T-cell (primary cell): Measurements from ENCODE around the gene GNPAT. TPM values are rescaled to one million over a fixed set of nuclear protein-coding genes. Genes with fewer than 3 reads are reported as not detected.
A peak's percentile ranks its signal among the peaks of the same experiment; 100 is the strongest.

Source experiments
- ATAC-seq, 4 experiments: fragments of 200-7000 bp in 3 of 4; fragments of 150-1000 bp in 1 of 4; cut with Tn5 transposase; replicated peaks in 1 of 4; 1 replicate in 3 of 4; 2 replicates in 1 of 4; pipeline ENCODE4 v1.10.0; 2021; ENCODE audit warnings: moderate library complexity in 3 of 4, mild to moderate bottlenecking in 2 of 4, moderate number of reproducible peaks in 1 of 4
- CTCF ChIA-PET, 2 donors: fragments of 300-600 bp; sonication (Branson Sonifier 250); formaldehyde crosslinking; loops; one replicate each; lab custom pipeline; 2022; ENCODE audit warnings: antibody characterized with exemption in 2 of 2; lab: Charles Lee
- POLR2A ChIA-PET, 2 donors: fragments of 300-600 bp; sonication (Branson Sonifier 250); formaldehyde crosslinking; loops; one replicate each; lab custom pipeline; 2022; ENCODE audit warnings: antibody characterized with exemption in 2 of 2; lab: Charles Lee
- DNase-seq, 35 experiments: peaks; one replicate each; pipeline versions ENCODE4 v3.0.0 to v3.0.0-alpha.2; 2013 to 2023
- H3K27ac ChIP-seq: one replicate; pipeline ENCODE4 v1.5.1; 2013; ENCODE audit warnings: low read length
- H3K27me3 ChIP-seq, 2 experiments: replicated peaks in 1 of 2; 1 replicate in 1 of 2; 2 replicates in 1 of 2; pipeline versions ENCODE4 v1.6.1 to v1.7.0; 2013; ENCODE audit warnings: low read length in 1 of 2, mixed read lengths in 1 of 2; ENCODE audit not compliant: control insufficient read depth in 2 of 2, insufficient read depth in 2 of 2; ENCODE audit errors: extremely low read depth in 1 of 2
- H3K36me3 ChIP-seq, 2 donors: 1 replicate in 1 of 2; 2 replicates in 1 of 2; pipeline versions ENCODE4 v1.6.1 to v1.7.0; 2013; ENCODE audit warnings: low read length in 1 of 2; ENCODE audit not compliant: control insufficient read depth in 2 of 2, insufficient read depth in 1 of 2; ENCODE audit errors: extremely low read depth in 1 of 2
- H3K4me1 ChIP-seq, 2 experiments: 1 replicate in 1 of 2; 2 replicates in 1 of 2; pipeline versions ENCODE4 v1.6.1 to v1.7.0; 2013; ENCODE audit warnings: low read length in 2 of 2, mixed read lengths in 1 of 2; ENCODE audit not compliant: insufficient read depth in 2 of 2, control insufficient read depth in 1 of 2; ENCODE audit errors: extremely low read depth in 1 of 2
- H3K4me3 ChIP-seq, 2 donors: 1 replicate in 1 of 2; 2 replicates in 1 of 2; pipeline versions ENCODE4 v1.5.1 to v1.7.0; 2013; ENCODE audit warnings: mild to moderate bottlenecking in 2 of 2, low read length in 1 of 2, moderate library complexity in 1 of 2; ENCODE audit not compliant: control insufficient read depth in 1 of 2; ENCODE audit errors: extremely low read depth in 1 of 2
- H3K9me3 ChIP-seq: 2 replicates; pipeline ENCODE4 v1.7.0; 2013
- H3K27ac Mint-ChIP-seq, 2 donors: one replicate each; pipeline ENCODE4 v1.8.0; 2020 to 2021; ENCODE audit warnings: mild to moderate bottlenecking in 2 of 2, mixed read lengths in 2 of 2
- H3K27me3 Mint-ChIP-seq, 2 donors: one replicate each; pipeline ENCODE4 v1.8.0; 2021 to 2022; ENCODE audit warnings: mixed read lengths in 2 of 2
- H3K36me3 Mint-ChIP-seq: one replicate; pipeline ENCODE4 v1.8.0; 2021; ENCODE audit warnings: mixed read lengths
- H3K4me1 Mint-ChIP-seq, 3 donors: one replicate each; pipeline ENCODE4 v1.8.0; 2020 to 2022; ENCODE audit warnings: mixed read lengths in 3 of 3, mild to moderate bottlenecking in 1 of 3
- H3K4me3 Mint-ChIP-seq, 3 donors: one replicate each; pipeline ENCODE4 v1.8.0; 2020 to 2022; ENCODE audit warnings: mild to moderate bottlenecking in 3 of 3, mixed read lengths in 3 of 3, moderate library complexity in 3 of 3
- H3K9me3 Mint-ChIP-seq, 3 donors: one replicate each; pipeline ENCODE4 v1.8.0; 2020 to 2022; ENCODE audit warnings: mixed read lengths in 3 of 3
- WGBS: methylation state at CpG from one replicate; pipeline ENCODE4 v1.1.5; 2013; ENCODE audit warnings: missing lambda C conversion rate; ENCODE audit not compliant: insufficient coverage; 5-methylcytosine and 5-hydroxymethylcytosine counted together
- total RNA-seq, 35 experiments: library from RNA in 6 of 35; stranded (reverse) in 6 of 35; fragments of 120-200 nt in 1 of 35; gene quantifications; one replicate each; pipeline versions ENCODE4 v1.2.1 to v1.2.4 and lab custom pipeline; 2013 to 2026

GNPAT gene
- total RNA-seq, 5 donors from 2014 or later (not counting 1 experiment from before 2014, with no cell fraction given), result 23.7 to 36.9 (median 35.5) TPM

- peak overlapping the region; percentile 91 to 97 (median 94) for H3K4me3 Mint-ChIP-seq
- H3K9me3 Mint-ChIP-seq, result no peaks in the 10 kb centered on the region
- Histone ChIP-seq H3K27ac (peak overlapping the region; percentile 67), H3K27me3 (no peaks in the 10 kb centered on the region), H3K4me1 (peaks cover 21 to 22% of the 10 kb centered on the region in 2 experiments), H3K4me3 (peak overlapping the region; percentile 68 to 96), H3K36me3 (peaks cover 3 to 29% of the 10 kb centered on the region in 2 donors), H3K9me3 (no peaks in the 10 kb centered on the region)
- 1% methylated on average over 11 of the region's 13 CpGs for WGBS
- POLR2A ChIA-PET, result interaction anchor here (0.7 kb wide), 2 partner anchors 24 to 386 kb away, joined by 3 read pairs; no protein-coding TSS in a partner anchor
- H3K27ac Mint-ChIP-seq, result peak overlapping the region; percentile 95 to 98
- DNase-seq (peak in 1 of 35 experiments; percentile 4), ATAC-seq (peak in 2 of 4 experiments; percentile 3 to 11)
- CTCF ChIA-PET, result interaction anchor here (0.6 to 0.9 kb wide), 4 partner anchors 81 to 1750 kb away, joined by 3 to 12 read pairs (median 3); no protein-coding TSS in a partner anchor
- peaks cover 37% of the 10 kb centered on the region for H3K36me3 Mint-ChIP-seq
- peaks cover 75 to 85% (median 80%) of the 10 kb centered on the region in 3 donors for H3K4me1 Mint-ChIP-seq
- no peaks in the 10 kb centered on the region for H3K27me3 Mint-ChIP-seq
Observed at GRCh38 chr1:231240531-231240882, 505 bp upstream of the GNPAT start.

GRCh38 chr1:231241750-231242149 is 738 bp downstream of the GNPAT start:
- DNase-seq (peak in 3 of 35 experiments; percentile 1 to 23 (median 7)), ATAC-seq (peak in 2 of 4 experiments; percentile 5 to 7)
- H3K9me3 ChIP-seq, result no peaks in the 10 kb centered on the region
- H3K27me3 ChIP-seq, result no peaks in the 10 kb centered on the region
- peak overlapping the region; percentile 67 for H3K27ac ChIP-seq
- Mint-ChIP-seq H3K27me3 (no peaks in the 10 kb centered on the region), H3K36me3 (peaks cover 32% of the 10 kb centered on the region), H3K4me1 (peaks cover 71 to 82% (median 72%) of the 10 kb centered on the region in 3 donors), H3K27ac (peak overlapping the region; percentile 95 to 98), H3K9me3 (no peaks in the 10 kb centered on the region), H3K4me3 (peak overlapping the region; percentile 91 to 97 (median 94))
- H3K4me1 ChIP-seq, result peaks cover 20 to 21% of the 10 kb centered on the region in 2 experiments
- H3K4me3 ChIP-seq, result peak overlapping the region; percentile 68 to 96
- WGBS, result 0% methylated on average over 6 of the region's 10 CpGs
- H3K36me3 ChIP-seq, result peaks cover 6 to 22% of the 10 kb centered on the region in 2 donors
- CTCF ChIA-PET, result interaction anchor here in 1 of 2 donors (0.6 kb wide), 1 partner anchor 100 kb away, joined by 5 read pairs; no protein-coding TSS in a partner anchor
- POLR2A ChIA-PET, result interaction anchor here in 1 of 2 donors (0.6 kb wide), 1 partner anchor 271 kb away, joined by 3 read pairs; no protein-coding TSS in a partner anchor

- H3K4me3 ChIP-seq, result no peak overlapping the region
- Mint-ChIP-seq H3K27me3 (no peaks in the 10 kb centered on the region), H3K36me3 (peaks cover 30% of the 10 kb centered on the region), H3K4me1 (peaks cover 70 to 79% (median 72%) of the 10 kb centered on the region in 3 donors), H3K27ac (no peak overlapping the region), H3K4me3 (peak overlapping the region; percentile 91 to 97 (median 94)), H3K9me3 (no peaks in the 10 kb centered on the region)
- ChIA-PET POLR2A (interaction anchor here in 1 of 2 donors (0.6 kb wide), 1 partner anchor 272 kb away, joined by 3 read pairs; no protein-coding TSS in a partner anchor), CTCF (no interaction called here)
- H3K27me3 ChIP-seq, result no peaks in the 10 kb centered on the region
- peaks cover 20 to 21% of the 10 kb centered on the region in 2 experiments for H3K4me1 ChIP-seq
- no peak overlapping the region for H3K27ac ChIP-seq
- H3K36me3 ChIP-seq, result peaks cover 6 to 19% of the 10 kb centered on the region in 2 donors
- DNase-seq (peak in 1 of 35 experiments; percentile 14), ATAC-seq (no peak)
- WGBS, result no CpG with 5 or more reads among the region's 5 CpGs
- H3K9me3 ChIP-seq, result no peaks in the 10 kb centered on the region
Observed at GRCh38 chr1:231242516-231243198, 1.6 kb downstream of the GNPAT start.

GRCh38 chr1:231248778-231249177 is 7.8 kb downstream of the GNPAT start:
- no peak for DNase-seq
- H3K9me3 Mint-ChIP-seq, result no peaks in the 10 kb centered on the region
- Histone ChIP-seq H3K4me3 (no peak overlapping the region), H3K4me1 (no peaks in the 10 kb centered on the region), H3K27me3 (no peaks in the 10 kb centered on the region), H3K9me3 (no peaks in the 10 kb centered on the region), H3K36me3 (peaks cover 12 to 28% of the 10 kb centered on the region in 2 donors), H3K27ac (no peak overlapping the region)
- H3K27me3 Mint-ChIP-seq, result no peaks in the 10 kb centered on the region
- ChIA-PET POLR2A (no interaction called here), CTCF (no interaction called here)
- ATAC-seq, result no peak
- H3K4me1 Mint-ChIP-seq, result peaks cover 41 to 46% (median 44%) of the 10 kb centered on the region in 3 donors
- H3K36me3 Mint-ChIP-seq, result peaks cover 44% of the 10 kb centered on the region
- no CpG with 5 or more reads among the region's 1 CpG for WGBS
- H3K4me3 Mint-ChIP-seq, result no peak overlapping the region
- no peak overlapping the region for H3K27ac Mint-ChIP-seq

GRCh38 chr1:231252336-231252735 is 11.3 kb downstream of the GNPAT start:
- peaks cover 0 to under 1% (median 0%) of the 10 kb centered on the region in 3 donors for H3K9me3 Mint-ChIP-seq
- H3K27me3 Mint-ChIP-seq, result no peaks in the 10 kb centered on the region
- 100% methylated on average over 2 of the region's 3 CpGs for WGBS
- H3K36me3 ChIP-seq, result peaks cover 20 to 45% of the 10 kb centered on the region in 2 donors
- H3K9me3 ChIP-seq, result no peaks in the 10 kb centered on the region
- peaks cover 20 to 21% (median 21%) of the 10 kb centered on the region in 3 donors for H3K4me1 Mint-ChIP-seq
- H3K4me3 ChIP-seq, result no peak overlapping the region
- no peak for ATAC-seq
- CTCF ChIA-PET, result no interaction called here
- no peak overlapping the region for H3K27ac ChIP-seq
- DNase-seq, result no peak
- no peak overlapping the region for H3K27ac Mint-ChIP-seq
- H3K4me3 Mint-ChIP-seq, result no peak overlapping the region
- H3K27me3 ChIP-seq, result no peaks in the 10 kb centered on the region
- H3K36me3 Mint-ChIP-seq, result peaks cover 59% of the 10 kb centered on the region
- POLR2A ChIA-PET, result no interaction called here
- H3K4me1 ChIP-seq, result no peaks in the 10 kb centered on the region

GRCh38 chr1:231260351-231260750 is 19.3 kb downstream of the GNPAT start:
- ChIA-PET CTCF (interaction anchor here in 1 of 2 donors (0.8 kb wide), 1 partner anchor 9 kb away, joined by 3 read pairs; no protein-coding TSS in a partner anchor), POLR2A (interaction anchor here in 1 of 2 donors (0.6 to 0.7 kb wide), 2 partner anchors 31 to 248 kb away, joined by 3 read pairs; no protein-coding TSS in a partner anchor)
- H3K4me3 Mint-ChIP-seq, result no peak overlapping the region
- DNase-seq (no peak), ATAC-seq (no peak)
- Histone ChIP-seq H3K36me3 (peaks cover 10 to 79% of the 10 kb centered on the region in 2 donors), H3K9me3 (no peaks in the 10 kb centered on the region), H3K4me1 (no peaks in the 10 kb centered on the region), H3K27ac (no peak overlapping the region), H3K27me3 (no peaks in the 10 kb centered on the region), H3K4me3 (no peak overlapping the region)
- WGBS, result no CpG with 5 or more reads among the region's 4 CpGs
- peaks cover 79% of the 10 kb centered on the region for H3K36me3 Mint-ChIP-seq
- peaks cover 0 to 8% (median 0%) of the 10 kb centered on the region in 3 donors for H3K9me3 Mint-ChIP-seq
- no peak overlapping the region for H3K27ac Mint-ChIP-seq
- no peaks in the 10 kb centered on the region for H3K4me1 Mint-ChIP-seq
- no peaks in the 10 kb centered on the region for H3K27me3 Mint-ChIP-seq
